Esophagus muscularis mucosa (tissue), 3 donors: ENCODE results near the gene TMEM247.

ENCODE experiments used
- CTCF ChIP-seq, 3 experiments: fragments of 200-600 bp in 2 of 3; fragments of 450-650 bp in 1 of 3; sonication (generic) in 2 of 3; IDR thresholded peaks; one replicate each; pipeline ENCODE4 v1.5.1; 2017 to 2019; ENCODE audit warnings: antibody characterized with exemption in 3 of 3, mild to moderate bottlenecking in 2 of 3, moderate library complexity in 1 of 3
- EP300 ChIP-seq: sonication (generic); formaldehyde crosslinking; IDR thresholded peaks from one replicate; pipeline ENCODE4 v1.6.1; 2017; ENCODE audit warnings: antibody characterized with exemption

- TF ChIP-seq CTCF (IDR thresholded peaks at IDR 0.05) (no peak), EP300 (no peak)
These were observed 47.7 kb upstream of the TMEM247 start for GRCh38 chr2:46431481-46432235.
